Transverse colon (tissue), 4 donors: Measurements from ENCODE around the gene HJV. TPM values are rescaled to one million over a fixed set of nuclear protein-coding genes. Genes with fewer than 3 reads are reported as not detected.

ENCODE experiments used
- DNase-seq: peaks from one replicate; pipeline ENCODE4 v3.0.0-alpha.2; 2019
- H3K27ac ChIP-seq, 4 donors: fragments of 200-600 bp; sonication (generic); 2 replicates each; pipeline ENCODE4 v1.5.1; 2016 to 2018; ENCODE audit warnings: inconsistent platforms in 4 of 4
- H3K27me3 ChIP-seq: fragments of 200-600 bp; sonication (generic); 2 replicates; pipeline ENCODE4 v1.5.1; 2017; ENCODE audit warnings: inconsistent platforms
- H3K36me3 ChIP-seq, 4 donors: fragments of 200-600 bp; sonication (generic); 2 replicates each; pipeline ENCODE4 v1.5.1; 2017 to 2019; ENCODE audit warnings: inconsistent platforms in 4 of 4
- H3K4me1 ChIP-seq, 4 donors: fragments of 200-600 bp; sonication (generic); 2 replicates each; pipeline ENCODE4 v1.5.1; 2017 to 2020; ENCODE audit warnings: inconsistent platforms in 4 of 4
- H3K4me3 ChIP-seq, 4 donors: fragments of 200-600 bp; sonication (generic); 1 replicate in 1 of 4; 2 replicates in 3 of 4; pipeline versions ENCODE4 v1.5.1 to v1.6.1; 2017 to 2019; ENCODE audit warnings: inconsistent platforms in 4 of 4
- H3K9me3 ChIP-seq, 2 donors: fragments of 200-600 bp; sonication (generic); 2 replicates each; pipeline ENCODE4 v1.5.1; 2017 to 2019; ENCODE audit warnings: inconsistent platforms in 2 of 2
- CTCF ChIP-seq, 5 experiments: fragments of 200-600 bp in 3 of 5; fragments of 450-650 bp in 2 of 5; sonication (generic) in 3 of 5; IDR thresholded peaks; 1 replicate in 2 of 5; 2 replicates in 3 of 5; pipeline ENCODE4 v1.5.1; 2016 to 2017; ENCODE audit warnings: antibody characterized with exemption in 5 of 5, inconsistent platforms in 3 of 5, mild to moderate bottlenecking in 2 of 5, moderate library complexity in 1 of 5
- EP300 ChIP-seq: sonication (generic); formaldehyde crosslinking; IDR thresholded peaks from one replicate; pipeline ENCODE4 v1.6.1; 2017; ENCODE audit warnings: antibody characterized with exemption, low read depth
- POLR2A ChIP-seq: fragments of 450-650 bp; IDR thresholded peaks from one replicate; pipeline ENCODE4 v1.6.1; 2016; ENCODE audit warnings: antibody characterized with exemption, mild to moderate bottlenecking, moderate library complexity
- POLR2AphosphoS5 ChIP-seq, 3 donors: sonication (generic); formaldehyde crosslinking; IDR thresholded peaks; one replicate each; pipeline ENCODE4 v1.6.1; 2016; ENCODE audit warnings: antibody characterized with exemption in 3 of 3
- WGBS, 2 donors: methylation state at CpG; one replicate each; pipeline ENCODE4 v1.1.5; 2018; ENCODE audit warnings: low coverage in 1 of 2; 5-methylcytosine and 5-hydroxymethylcytosine counted together
- in situ Hi-C, 4 donors: fragments of 200-750 bp; cut with MboI; loops; one replicate each; pipeline versions ENCODE4 v1.15.0 to v1.15.1; 2017; ENCODE audit warnings: low sequenced_read_pairs in 3 of 4, low pct_ligation_motif_present in 1 of 4, low pct_unique_long_range_greater_than_20kb in 1 of 4
- intact Hi-C: fragments of 100-400 bp; cut with DNase I; formaldehyde crosslinking; loops from one replicate; pipeline ENCODE4 v1.15.1; 2023; ENCODE audit warnings: low total_unique reads
- total RNA-seq, 4 donors: library from RNA; depleted of rRNA; stranded (reverse); fragments of >200 nt; gene quantifications; one replicate each; pipeline ENCODE4 v1.1.0, GENCODE V29; 2016

The HJV gene
- total RNA-seq, 4 donors from 2014 or later: 0.27 TPM; not detected in 3

- 43 to 63% methylated on average over 1 of the region's 1 CpG for WGBS, 2 donors
- in situ Hi-C loops (loop anchor here in 2 of 4 donors (5.0 to 25.0 kb wide), 2 partner anchors 130 to 175 kb away; partner anchors contain the start of gene ANKRD35 (in 1 of the 2)), intact Hi-C loops (loop anchor here (10.0 kb wide), 1 partner anchor 172 kb away; the partner anchor contains the start of gene NUDT17)
- Histone ChIP-seq H3K36me3 (no peaks in the 10 kb centered on the region), H3K27me3 (peaks cover 40% of the 10 kb centered on the region), H3K27ac (no peak overlapping the region), H3K4me1 (peaks cover 0 to 12% (median 9%) of the 10 kb centered on the region in 4 donors), H3K4me3 (no peak overlapping the region), H3K9me3 (no peaks in the 10 kb centered on the region)
- DNase-seq: no peak
- TF ChIP-seq EP300 (no peak), POLR2AphosphoS5 (IDR thresholded peaks at IDR 0.05) (no peak), CTCF (IDR thresholded peaks at IDR 0.05) (no peak), POLR2A (no peak)
These were observed 4.6 kb downstream of the HJV start for GRCh38 chr1:146016891-146017290.

- in situ Hi-C loops: loop anchor here in 3 of 4 donors (5.0 to 25.0 kb wide), 2 partner anchors 36 to 126 kb away; partner anchors contain the start of gene ANKRD35 (in 1 of the 3)
- Histone ChIP-seq H3K27me3 (peaks cover 6% of the 10 kb centered on the region), H3K27ac (no peak overlapping the region), H3K4me3 (no peak overlapping the region), H3K36me3 (no peaks in the 10 kb centered on the region), H3K9me3 (no peaks in the 10 kb centered on the region), H3K4me1 (peaks cover 0 to 17% (median 0%) of the 10 kb centered on the region in 4 donors)
- no peak for DNase-seq
- intact Hi-C loops: loop anchor here (2.0 to 10.0 kb wide), 3 partner anchors 37 to 169 kb away; partner anchors contain the start of genes ANKRD35 and NUDT17
- 63 to 84% methylated on average over 1 to 6 of the region's 6 CpGs for WGBS, 2 donors
- TF ChIP-seq POLR2A: no peak
These were observed 8.0 kb downstream of the HJV start for GRCh38 chr1:146013559-146013922.

GRCh38 chr1:146012703-146013558, 8.6 kb downstream of the HJV start:
- TF ChIP-seq EP300 (no peak), CTCF (IDR thresholded peaks at IDR 0.05) (peak; percentile 63 to 80 (median 73)), POLR2AphosphoS5 (IDR thresholded peaks at IDR 0.05) (peak in 2 of 3 donors; percentile 22 to 23), POLR2A (no peak)
- H3K36me3 ChIP-seq: no peaks in the 10 kb centered on the region
- H3K4me1 ChIP-seq: peaks cover 0 to 17% (median 1%) of the 10 kb centered on the region in 4 donors
- DNase-seq: no peak
- 1 to 8% methylated on average over 4 of the region's 4 CpGs for WGBS, 2 donors
- H3K4me3 ChIP-seq: no peak overlapping the region
- intact Hi-C loops: loop anchor here (2.0 to 10.0 kb wide), 3 partner anchors 36 to 168 kb away; partner anchors contain the start of genes ANKRD35 and NUDT17
- H3K27me3 ChIP-seq: peaks cover 6% of the 10 kb centered on the region
- H3K9me3 ChIP-seq: no peaks in the 10 kb centered on the region
- in situ Hi-C loops: loop anchor here in 3 of 4 donors (5.0 to 25.0 kb wide), 2 partner anchors 36 to 126 kb away; partner anchors contain the start of gene ANKRD35 (in 1 of the 3)
- H3K27ac ChIP-seq: no peak overlapping the region

GRCh38 chr1:146010126-146010738, 11.3 kb downstream of the HJV start:
- in situ Hi-C loops (loop anchor here in 3 of 4 donors (5.0 to 25.0 kb wide), 2 partner anchors 33 to 123 kb away; partner anchors contain the start of gene ANKRD35 (in 1 of the 3)), intact Hi-C loops (loop anchor here (5.0 to 10.0 kb wide), 2 partner anchors 123 to 165 kb away; partner anchors contain the start of genes ANKRD35 and NUDT17)
- Histone ChIP-seq H3K4me3 (no peak overlapping the region), H3K27me3 (no peaks in the 10 kb centered on the region), H3K36me3 (no peaks in the 10 kb centered on the region), H3K9me3 (no peaks in the 10 kb centered on the region), H3K27ac (peak overlapping the region in 3 of 4 donors; percentile 12 to 37 (median 27)), H3K4me1 (peaks cover 8 to 41% (median 20%) of the 10 kb centered on the region in 4 donors)
- WGBS, 2 donors: 87 to 94% methylated on average over 3 to 8 of the region's 8 CpGs
- no peak for TF ChIP-seq EP300
- no peak for TF ChIP-seq POLR2A
- no peak for TF ChIP-seq POLR2AphosphoS5 (IDR thresholded peaks at IDR 0.05)
- no peak for TF ChIP-seq CTCF (IDR thresholded peaks at IDR 0.05)
- DNase-seq: no peak
